HG03575 (cell line): ENCODE results near the gene NCEH1.
"Not testable (repeated sequence)": the region's sequence is repeated elsewhere in the genome, so short reads cannot be mapped to it uniquely, and the experiment has no call there.

Source experiments
- ATAC-seq: cut with Tn5 transposase; IDR thresholded peaks from one replicate; pipeline ENCODE4 v1.9.1; 2021; ENCODE audit not compliant: unreplicated experiment, insufficient number of reproducible peaks, low FRiP score; ENCODE audit errors: extremely low read depth

NCEH1 gene

GRCh38 chr3:172709774-172710663 lies 848 bp downstream of the NCEH1 start:
- ATAC-seq: no peak

DNA sequence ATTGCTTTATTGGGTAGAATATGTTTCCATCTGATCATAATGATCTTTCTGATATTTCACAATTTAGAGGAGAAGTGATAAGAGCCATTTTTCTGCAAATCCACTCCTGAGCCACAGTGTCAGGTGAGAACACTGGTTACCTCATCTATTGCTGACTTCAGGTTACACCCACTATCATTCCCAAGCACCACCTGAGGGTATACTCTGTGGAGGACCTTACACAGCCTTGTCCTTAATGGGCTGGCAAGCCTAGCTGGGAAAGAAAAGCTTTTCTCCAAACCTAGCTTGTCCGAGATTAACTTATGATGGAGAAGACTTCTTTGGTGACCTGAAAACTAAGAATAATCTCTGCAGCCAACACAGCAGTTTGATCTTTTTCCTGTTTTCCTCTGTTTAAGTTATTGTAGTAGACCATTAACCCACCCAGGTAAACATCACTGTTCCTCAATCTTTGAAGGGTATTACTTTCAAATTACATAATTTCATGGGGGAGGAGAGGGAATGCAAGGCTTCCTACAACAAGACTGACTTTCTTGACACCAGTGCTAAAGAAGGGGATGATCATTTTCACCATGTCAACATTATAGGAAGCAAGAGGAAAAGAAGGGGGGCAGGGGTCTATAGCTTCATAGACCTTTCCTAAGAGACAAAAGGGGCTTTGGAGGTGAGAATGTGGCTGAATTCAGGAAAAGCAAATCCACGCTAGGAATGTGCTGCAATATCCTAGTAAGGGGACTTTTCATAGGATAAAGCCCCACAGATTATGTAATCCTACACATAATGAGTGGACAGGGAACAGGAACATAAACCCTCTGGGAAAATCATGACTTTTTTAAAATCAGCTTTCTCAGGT lies 1.7 kb downstream of the NCEH1 start:
- no peak for ATAC-seq

DNA sequence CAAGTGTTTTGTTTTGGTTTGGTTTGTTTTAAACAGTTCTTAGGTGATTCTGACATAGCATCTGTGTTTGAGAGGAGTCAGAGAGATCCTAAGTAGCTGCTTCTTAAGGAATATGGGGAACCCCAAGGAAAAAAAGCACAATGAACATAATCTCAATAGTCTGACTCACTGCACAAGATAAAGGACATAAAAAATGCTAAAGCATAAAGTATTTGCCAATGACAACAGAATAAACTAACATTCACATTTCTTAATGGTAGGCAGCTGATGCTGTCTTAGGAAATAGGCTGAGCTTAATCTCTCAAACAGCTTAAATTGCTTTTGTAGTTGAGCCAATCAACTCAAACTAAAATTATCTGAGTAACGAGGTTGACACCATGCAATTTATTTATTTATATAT lies 2.9 kb downstream of the NCEH1 start:
- ATAC-seq: no peak

- no peak for ATAC-seq
Measured at GRCh38 chr3:172707030-172707429, 3.8 kb downstream of the NCEH1 start.

DNA sequence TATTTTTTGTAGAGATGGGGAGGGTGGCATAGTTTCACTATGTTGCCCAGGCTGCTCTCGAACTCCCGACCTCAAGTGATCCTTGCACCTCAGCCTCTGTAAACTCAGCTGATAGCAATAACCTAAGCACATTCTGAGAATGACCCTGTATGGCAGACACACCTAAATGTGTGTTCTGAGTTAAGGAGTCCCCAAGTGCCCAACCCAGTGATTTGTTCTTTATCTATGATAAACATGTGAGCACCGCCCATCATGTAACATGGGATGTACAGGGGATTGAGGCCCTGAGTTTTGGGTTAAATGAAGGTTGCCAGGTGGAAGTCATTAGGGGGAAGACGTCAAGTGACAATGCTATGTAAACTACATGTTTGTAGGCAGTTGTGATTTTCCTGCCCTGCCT lies 5.7 kb downstream of the NCEH1 start:
- ATAC-seq: no peak

GRCh38 chr3:172704001-172704400 lies 6.9 kb downstream of the NCEH1 start:
- ATAC-seq: no peak

DNA sequence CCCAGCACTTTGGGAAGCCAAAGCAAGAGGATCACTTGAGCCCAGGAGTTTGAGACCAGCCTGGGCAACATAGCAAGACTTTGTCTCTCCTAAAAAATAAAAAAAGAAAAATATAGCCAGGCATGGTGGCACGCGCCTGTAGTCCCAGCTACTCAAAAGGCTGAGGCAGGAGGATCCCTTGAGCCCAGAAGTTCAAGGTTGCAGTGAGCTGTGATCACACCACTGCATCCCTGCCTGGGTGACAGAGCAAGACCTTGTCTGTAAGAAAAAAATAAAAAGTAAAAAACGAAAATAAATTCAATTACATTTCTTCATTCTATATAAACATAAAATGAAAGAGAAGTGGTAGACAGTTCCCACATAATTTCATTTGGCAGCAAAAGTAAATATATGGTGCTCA lies 8.1 kb downstream of the NCEH1 start:
- ATAC-seq: not testable (repeated sequence)

DNA sequence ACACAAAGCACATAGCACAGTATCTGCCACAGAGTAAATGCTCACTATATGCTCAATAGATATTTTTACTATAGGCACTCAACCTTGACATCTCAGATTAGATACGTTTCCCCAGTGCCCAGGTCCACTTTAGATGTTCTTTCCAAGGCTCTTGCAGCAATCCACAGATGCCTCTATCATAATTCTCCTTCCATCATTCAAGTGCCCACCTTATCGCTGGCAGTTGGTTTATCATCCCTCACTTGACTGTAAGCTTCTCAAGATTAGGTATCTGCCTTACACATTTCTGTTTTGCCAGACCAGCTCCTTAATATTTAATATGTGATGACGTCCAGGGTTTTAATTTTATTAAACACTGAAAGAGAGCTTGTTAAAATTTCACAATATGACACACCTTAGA lies 8.6 kb downstream of the NCEH1 start:
- ATAC-seq: no peak

DNA sequence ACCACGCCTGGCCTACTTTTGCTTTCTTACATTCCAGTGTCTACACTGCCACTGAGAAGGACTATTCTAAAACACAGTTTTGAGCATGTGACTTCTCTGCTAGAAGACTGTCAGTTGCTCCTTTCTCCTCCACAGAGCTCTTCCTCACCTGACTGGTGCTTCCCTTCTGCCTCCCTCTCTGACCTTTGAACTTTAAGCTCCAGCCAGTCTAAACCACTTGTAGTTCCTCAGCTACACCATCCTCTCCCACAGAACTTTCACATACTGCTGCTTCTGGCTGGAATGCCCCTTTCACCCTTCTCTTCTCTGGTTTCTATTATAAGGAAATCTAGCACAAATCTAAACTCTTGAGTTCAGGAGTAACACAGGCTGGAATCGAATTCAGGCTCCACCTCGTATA lies 9.1 kb downstream of the NCEH1 start:
- no peak for ATAC-seq

- no peak for ATAC-seq
Measured at GRCh38 chr3:172700936-172701455, 9.9 kb downstream of the NCEH1 start.

DNA sequence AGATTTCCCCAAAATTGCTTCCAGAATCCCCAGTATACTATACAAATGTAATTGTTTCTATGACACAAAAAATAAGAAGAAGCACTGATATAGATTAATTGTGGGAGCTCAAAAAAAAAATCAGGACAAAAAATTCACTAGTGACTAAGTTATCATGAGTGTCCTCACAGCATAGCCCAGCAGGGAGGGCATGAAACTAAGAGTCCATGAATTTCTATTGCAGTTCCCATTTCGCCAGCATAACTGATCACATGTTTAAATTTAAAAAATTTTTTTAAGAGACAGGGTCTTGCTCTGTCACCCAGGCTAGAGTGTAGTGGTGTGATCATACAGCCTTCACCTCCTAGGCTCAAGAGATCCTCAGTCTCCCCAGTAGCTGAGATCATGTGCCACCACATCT lies 10.6 kb downstream of the NCEH1 start:
- ATAC-seq: no peak

DNA sequence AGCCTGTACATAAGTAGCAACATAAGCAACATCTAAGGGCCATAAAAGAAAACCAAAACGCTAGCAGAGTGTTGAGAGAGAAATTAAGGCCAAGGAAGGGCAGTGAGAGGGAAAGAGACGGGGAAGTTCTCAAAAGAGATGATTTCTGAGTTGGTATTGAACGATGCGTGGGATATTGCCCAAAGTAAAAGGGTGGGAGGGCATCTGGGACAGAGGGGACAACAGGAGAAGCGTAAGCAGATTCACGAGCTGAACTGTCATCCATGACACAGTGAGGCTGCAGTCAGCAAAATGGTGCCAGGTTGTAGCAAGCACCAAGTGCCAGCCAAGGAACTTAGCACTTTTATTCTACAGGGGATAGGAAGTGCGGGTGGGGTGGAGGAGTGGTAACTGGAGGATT lies 11.8 kb downstream of the NCEH1 start:
- no peak for ATAC-seq

- ATAC-seq: no peak
Measured at GRCh38 chr3:172698631-172699030, 12.2 kb downstream of the NCEH1 start.

GRCh38 chr3:172697558-172697957 lies 13.3 kb downstream of the NCEH1 start:
- ATAC-seq: no peak

- no peak for ATAC-seq
Measured at GRCh38 chr3:172696357-172696756, 14.5 kb downstream of the NCEH1 start.

GRCh38 chr3:172694573-172695246 lies 16.2 kb downstream of the NCEH1 start:
- no peak for ATAC-seq

GRCh38 chr3:172692751-172693338 lies 18.0 kb downstream of the NCEH1 start:
- no peak for ATAC-seq

- no peak for ATAC-seq
Measured at GRCh38 chr3:172690936-172691335, 19.9 kb downstream of the NCEH1 start.

GRCh38 chr3:172688588-172688987 lies 22.3 kb downstream of the NCEH1 start:
- ATAC-seq: no peak
